SKM-1 treated with dmso at 0.1 percent for 144 hours (cell line): Measurements from ENCODE around the gene GSTT4.
"Not testable (repeated sequence)": the region's sequence is repeated elsewhere in the genome, so short reads cannot be mapped to it uniquely, and the experiment has no call there.

Experiments used
- DNase-seq: peaks from one replicate; lab custom pipeline; 2025; ENCODE audit not compliant: unreplicated experiment; lab: John Stamatoyannopoulos, UW

Gene GSTT4

GRCh38 chr22:24005201-24005600, at the start of gene GSTT4:
Gene GSTT4, minus strand, starts transcription at chr22:24005453. Its CDS starts 97 bp downstream, at chr22:24005356.
- no peak for DNase-seq

GRCh38 chr22:24054356-24054755, 49.1 kb upstream of the GSTT4 start:
- DNase-seq = no peak

- no peak for DNase-seq
These were observed 48.4 kb upstream of the GSTT4 start for GRCh38 chr22:24053481-24054226.

- DNase-seq = no peak
These were observed 46.3 kb upstream of the GSTT4 start for GRCh38 chr22:24051568-24051967.

- DNase-seq = no peak
These were observed 45.8 kb upstream of the GSTT4 start for GRCh38 chr22:24051028-24051427.

GRCh38 chr22:24049978-24050377, 44.7 kb upstream of the GSTT4 start:
- no peak for DNase-seq

GRCh38 chr22:24049211-24049610, 44.0 kb upstream of the GSTT4 start:
- no peak for DNase-seq

- no peak for DNase-seq
These were observed 40.8 kb upstream of the GSTT4 start for GRCh38 chr22:24046024-24046423.

GRCh38 chr22:24043958-24044357, 38.7 kb upstream of the GSTT4 start:
- DNase-seq = no peak

GRCh38 chr22:24043465-24043864, 38.2 kb upstream of the GSTT4 start:
- not testable (repeated sequence) for DNase-seq

GRCh38 chr22:24040946-24041345, 35.7 kb upstream of the GSTT4 start:
- no peak for DNase-seq

- no peak for DNase-seq
These were observed 33.8 kb upstream of the GSTT4 start for GRCh38 chr22:24039046-24039445.

- no peak for DNase-seq
These were observed 32.9 kb upstream of the GSTT4 start for GRCh38 chr22:24037851-24038765.

- no peak for DNase-seq
These were observed 30.0 kb upstream of the GSTT4 start for GRCh38 chr22:24035296-24035695.

- DNase-seq = no peak
These were observed 28.5 kb upstream of the GSTT4 start for GRCh38 chr22:24033731-24034130.

- no peak for DNase-seq
These were observed 25.0 kb upstream of the GSTT4 start for GRCh38 chr22:24030186-24030702.

- DNase-seq = no peak
These were observed 24.1 kb upstream of the GSTT4 start for GRCh38 chr22:24029304-24029703.

- DNase-seq = no peak
These were observed 23.3 kb upstream of the GSTT4 start for GRCh38 chr22:24028533-24028932.

- no peak for DNase-seq
These were observed 22.7 kb upstream of the GSTT4 start for GRCh38 chr22:24027991-24028390.

GRCh38 chr22:24027389-24027975, 22.2 kb upstream of the GSTT4 start:
- no peak for DNase-seq

GRCh38 chr22:24026733-24027132, 21.5 kb upstream of the GSTT4 start:
- DNase-seq = no peak
